ENCODE data around the gene NPHP4.

Gene NPHP4

GRCh38 chr1:6040444-6040843 is 48.2 kb upstream of the NPHP4 start:
- H3K27ac ChIP-seq (ENCODE audit: low read depth, low read length) = no peak overlapping the region
- H3K9me3 ChIP-seq (ENCODE audit: control insufficient read depth, insufficient read depth, low read length) = no peaks in the 10 kb centered on the region
- no peaks in the 10 kb centered on the region for H4K20me1 ChIP-seq (ENCODE audit: control insufficient read depth, insufficient read depth, low read depth, low read length)
- no peak overlapping the region for H3K4me3 ChIP-seq (ENCODE audit: low read length)
- no peak for TF ChIP-seq CTCF (IDR thresholded peaks at IDR 0.05; ENCODE audit: low read depth, low read length, poor library complexity, severe bottlenecking)
- H3F3A ChIP-seq (ENCODE audit: control insufficient read depth, insufficient read depth) = no peaks in the 10 kb centered on the region
- H3K4me2 ChIP-seq (ENCODE audit: low read length) = no peak overlapping the region
- no peaks in the 10 kb centered on the region for H3K27me3 ChIP-seq (ENCODE audit: control insufficient read depth, low read length)
- H3K9me2 ChIP-seq (replicated peaks; ENCODE audit: control insufficient read depth, low read length) = no peaks in the 10 kb centered on the region
- H3K36me3 ChIP-seq (ENCODE audit: control insufficient read depth, low read length) = no peaks in the 10 kb centered on the region
- H3K4me1 ChIP-seq (ENCODE audit: control insufficient read depth, low read length) = peaks cover 9% of the 10 kb centered on the region
- no peaks in the 10 kb centered on the region for H3K79me2 ChIP-seq (ENCODE audit: control insufficient read depth, low read length)

- Histone ChIP-seq H3K79me2 (ENCODE audit: control insufficient read depth, low read length) (no peaks in the 10 kb centered on the region), H3K27ac (ENCODE audit: low read depth, low read length) (no peak overlapping the region), H3K4me3 (ENCODE audit: low read length) (no peak overlapping the region), H3K9me2 (replicated peaks; ENCODE audit: control insufficient read depth, low read length) (no peaks in the 10 kb centered on the region), H3K4me2 (ENCODE audit: low read length) (no peak overlapping the region), H3K4me1 (ENCODE audit: control insufficient read depth, low read length) (peaks cover 9% of the 10 kb centered on the region), H3K9me3 (ENCODE audit: control insufficient read depth, insufficient read depth, low read length) (no peaks in the 10 kb centered on the region), H4K20me1 (ENCODE audit: control insufficient read depth, insufficient read depth, low read depth, low read length) (no peaks in the 10 kb centered on the region), H3K36me3 (ENCODE audit: control insufficient read depth, low read length) (no peaks in the 10 kb centered on the region), H3K27me3 (ENCODE audit: control insufficient read depth, low read length) (no peaks in the 10 kb centered on the region), H3F3A (ENCODE audit: control insufficient read depth, insufficient read depth) (no peaks in the 10 kb centered on the region)
- no peak for TF ChIP-seq CTCF (IDR thresholded peaks at IDR 0.05; ENCODE audit: low read depth, low read length, poor library complexity, severe bottlenecking)
These were observed 46.8 kb upstream of the NPHP4 start for GRCh38 chr1:6039031-6039430.

GRCh38 chr1:6038603-6039002 is 46.4 kb upstream of the NPHP4 start:
- no peak overlapping the region for H3K4me2 ChIP-seq (ENCODE audit: low read length)
- no peaks in the 10 kb centered on the region for H3K27me3 ChIP-seq (ENCODE audit: control insufficient read depth, low read length)
- H3F3A ChIP-seq (ENCODE audit: control insufficient read depth, insufficient read depth) = no peaks in the 10 kb centered on the region
- H3K27ac ChIP-seq (ENCODE audit: low read depth, low read length) = no peak overlapping the region
- no peaks in the 10 kb centered on the region for H3K36me3 ChIP-seq (ENCODE audit: control insufficient read depth, low read length)
- no peaks in the 10 kb centered on the region for H3K79me2 ChIP-seq (ENCODE audit: control insufficient read depth, low read length)
- H4K20me1 ChIP-seq (ENCODE audit: control insufficient read depth, insufficient read depth, low read depth, low read length) = no peaks in the 10 kb centered on the region
- no peak overlapping the region for H3K4me3 ChIP-seq (ENCODE audit: low read length)
- peaks cover 9% of the 10 kb centered on the region for H3K4me1 ChIP-seq (ENCODE audit: control insufficient read depth, low read length)
- TF ChIP-seq CTCF (IDR thresholded peaks at IDR 0.05; ENCODE audit: low read depth, low read length, poor library complexity, severe bottlenecking) = no peak
- no peak for TF ChIP-seq EZH2phosphoT487 (IDR thresholded peaks at IDR 0.05; ENCODE audit: borderline replicate concordance, low read length)
- no peaks in the 10 kb centered on the region for H3K9me2 ChIP-seq (replicated peaks; ENCODE audit: control insufficient read depth, low read length)
- H3K9me3 ChIP-seq (ENCODE audit: control insufficient read depth, insufficient read depth, low read length) = no peaks in the 10 kb centered on the region

GRCh38 chr1:6037338-6037762 is 45.1 kb upstream of the NPHP4 start:
- no peak for TF ChIP-seq CTCF (IDR thresholded peaks at IDR 0.05; ENCODE audit: low read depth, low read length, poor library complexity, severe bottlenecking)
- TF ChIP-seq EZH2phosphoT487 (IDR thresholded peaks at IDR 0.05; ENCODE audit: borderline replicate concordance, low read length) = no peak
- no peaks in the 10 kb centered on the region for H3K36me3 ChIP-seq (ENCODE audit: control insufficient read depth, low read length)
- no peaks in the 10 kb centered on the region for H3K9me3 ChIP-seq (ENCODE audit: control insufficient read depth, insufficient read depth, low read length)
- peaks cover 9% of the 10 kb centered on the region for H3K4me1 ChIP-seq (ENCODE audit: control insufficient read depth, low read length)
- H3K4me3 ChIP-seq (ENCODE audit: low read length) = no peak overlapping the region
- H3K9me2 ChIP-seq (replicated peaks; ENCODE audit: control insufficient read depth, low read length) = no peaks in the 10 kb centered on the region
- H3K79me2 ChIP-seq (ENCODE audit: control insufficient read depth, low read length) = no peaks in the 10 kb centered on the region
- peak overlapping the region; percentile 6; the same call in 1 of the 2 replicates for H3K4me2 ChIP-seq (ENCODE audit: low read length)
- no peak overlapping the region for H3K27ac ChIP-seq (ENCODE audit: low read depth, low read length)
- H3F3A ChIP-seq (ENCODE audit: control insufficient read depth, insufficient read depth) = no peaks in the 10 kb centered on the region
- H4K20me1 ChIP-seq (ENCODE audit: control insufficient read depth, insufficient read depth, low read depth, low read length) = no peaks in the 10 kb centered on the region
- H3K27me3 ChIP-seq (ENCODE audit: control insufficient read depth, low read length) = no peaks in the 10 kb centered on the region
